ENCODE measurements around the gene ZNF512B. TPM values are rescaled to one million over a fixed set of nuclear protein-coding genes. Genes with fewer than 3 reads are reported as not detected.
"Not testable (repeated sequence)": the region's sequence is repeated elsewhere in the genome, so short reads cannot be mapped to it uniquely, and the experiment has no call there.

Gene ZNF512B
- 13.9 TPM for total RNA-seq

GRCh38 chr20:63969838-63970713 is at the start of gene ZNF512B:
TSS of gene ZNF512B (minus strand) at chr20:63969930. CDS start at chr20:63967950, 1,980 bp downstream.
- ATAC-seq = peak; percentile 43

- ATAC-seq = peak; percentile 39
Observed at GRCh38 chr20:64015635-64016034, 45.9 kb upstream of the ZNF512B start.

GRCh38 chr20:64012385-64013154 is 42.8 kb upstream of the ZNF512B start:
- not testable (repeated sequence) for ATAC-seq

- no peak for ATAC-seq
Observed at GRCh38 chr20:64011366-64011779, 41.6 kb upstream of the ZNF512B start.

- no peak for ATAC-seq
Observed at GRCh38 chr20:64010711-64011237, 41.0 kb upstream of the ZNF512B start.

GRCh38 chr20:64009811-64010387 is 40.2 kb upstream of the ZNF512B start:
- no peak for ATAC-seq

GRCh38 chr20:64006902-64007301 is 37.2 kb upstream of the ZNF512B start:
- ATAC-seq = no peak

GRCh38 chr20:64006490-64006889 is 36.8 kb upstream of the ZNF512B start:
- ATAC-seq = no peak

GRCh38 chr20:64005394-64005793 is 35.7 kb upstream of the ZNF512B start:
- peak; percentile 17 for ATAC-seq

- ATAC-seq = peak; percentile 93
Observed at GRCh38 chr20:64003960-64004725, 34.4 kb upstream of the ZNF512B start.

GRCh38 chr20:64001607-64002011 is 31.9 kb upstream of the ZNF512B start:
- no peak for ATAC-seq

GRCh38 chr20:64000906-64001305 is 31.2 kb upstream of the ZNF512B start:
- no peak for ATAC-seq

GRCh38 chr20:63982937-63983336 is 13.2 kb upstream of the ZNF512B start:
- ATAC-seq = no peak

GRCh38 chr20:63980806-63981728 is 11.3 kb upstream of the ZNF512B start, which contains the start of gene PRPF6:
TSS of gene PRPF6 (plus strand) at chr20:63981132. CDS start at chr20:63981246, 114 bp downstream.
- peak; percentile 83 for ATAC-seq

- ATAC-seq = peak; percentile 75
Observed at GRCh38 chr20:63980317-63980805, 10.6 kb upstream of the ZNF512B start.

GRCh38 chr20:63979557-63980316 is 10.0 kb upstream of the ZNF512B start, which contains the start of gene SAMD10:
TSS of gene SAMD10 (minus strand) at chr20:63979642. CDS start at chr20:63979467, 175 bp downstream.
- peak; percentile 9 for ATAC-seq

- ATAC-seq = no peak
Observed at GRCh38 chr20:63979229-63979556, 9.5 kb upstream of the ZNF512B start.

- peak; percentile 47 for ATAC-seq
Observed at GRCh38 chr20:63978319-63979228, 8.8 kb upstream of the ZNF512B start.
